Ovary (tissue), 9 donors: ENCODE data around the gene ENOX1. TPM values are rescaled to one million over a fixed set of nuclear protein-coding genes. Genes with fewer than 3 reads are reported as not detected.

Source experiments
- DNase-seq, 5 donors: peaks; one replicate each; pipeline ENCODE4 v3.0.0-alpha.2; 2019 to 2020
- H3K27ac ChIP-seq, 2 donors: fragments of 200-600 bp; one replicate each; pipeline versions ENCODE4 v1.5.1 to v1.8.0; 2019 to 2022
- H3K27me3 ChIP-seq: fragments of 200-600 bp; one replicate; pipeline ENCODE4 v1.8.0; 2022
- H3K36me3 ChIP-seq: fragments of 200-600 bp; sonication (generic); one replicate; pipeline ENCODE4 v1.5.1; 2019
- H3K4me1 ChIP-seq: one replicate; pipeline ENCODE4 v1.8.1; 2013; ENCODE audit warnings: mild to moderate bottlenecking, moderate library complexity; ENCODE audit not compliant: insufficient read depth
- H3K4me3 ChIP-seq: fragments of 200-600 bp; sonication (generic); one replicate; pipeline ENCODE4 v1.5.1; 2017
- H3K9me3 ChIP-seq, 2 donors: fragments of 200-600 bp in 1 of 2; sonication (generic) in 1 of 2; one replicate each; pipeline versions ENCODE4 v1.5.1 to v1.8.1; 2013 to 2019; ENCODE audit warnings: mild to moderate bottlenecking in 1 of 2, moderate library complexity in 1 of 2
- EP300 ChIP-seq: sonication (generic); formaldehyde crosslinking; IDR thresholded peaks from one replicate; pipeline ENCODE4 v1.6.1; 2017; ENCODE audit warnings: antibody characterized with exemption
- POLR2A ChIP-seq: fragments of 450-650 bp; IDR thresholded peaks from one replicate; pipeline ENCODE4 v1.6.1; 2017; ENCODE audit warnings: antibody characterized with exemption, mild to moderate bottlenecking, moderate library complexity
- WGBS, 3 donors: extraction: QIAGEN DNeasy Blood & Tissue Kit in 1 of 3; methylation state at CpG; one replicate each; pipeline versions ENCODE4 v1.1.5 to v1.1.7; 2013 to 2017; 5-methylcytosine and 5-hydroxymethylcytosine counted together
- intact Hi-C, 4 donors: fragments of 100-400 bp; cut with DNase I; formaldehyde crosslinking; loops; one replicate each; pipeline versions ENCODE4 v1.11.0 to v1.15.1; 2022 to 2023
- polyA plus RNA-seq, 2 donors: library from polyadenylated mRNA; stranded (reverse); fragments of 200-250 nt in 1 of 2; fragments of 350-450 nt in 1 of 2; fragmentation: Illumina TruSeq in 1 of 2; extraction: RNeasy Lipid Tissue Mini Kit (QIAGEN cat#74804) in 1 of 2; gene quantifications; one replicate each; pipeline ENCODE4 v1.2.3, GENCODE V29; 2013 to 2014
- total RNA-seq, 7 donors: library from RNA; depleted of rRNA in 2 of 7; stranded (reverse); fragments of >200 nt in 2 of 7; fragmentation: NEBNext Ultra II Directional in 3 of 7; extraction: Animal tissue kit (Norgen Biotek cat#: 25700) in 3 of 7; gene quantifications; one replicate each; pipeline versions ENCODE4 v1.1.0 to v1.2.4, GENCODE V29; 2016 to 2023
- TF ChIP-seq, protein P1 (sequence below), 3 donors: fragments of 450-650 bp in 2 of 3; fragments of 200-600 bp in 1 of 3; IDR thresholded peaks; one replicate each; pipeline versions ENCODE4 v1.5.1 to v1.8.0; 2016 to 2022; ENCODE audit warnings: antibody characterized with exemption in 3 of 3, mild to moderate bottlenecking in 1 of 3
- donor health status: DM: no; HTN: no; CAD: no; lungs with moderate emphysema.
- donor health status: DM: no; HTN: no; CAD: no.
- donor health status: Bipolar disorder and iron deficiency.
- donor health status: DM: yes; HTN: yes; CAD: no.
- donor health status: DM: no; HTN: no; CAD: no.
- donor health status: DM: yes; HTN: yes; CAD: no.

ENOX1 gene
- total and polyA plus RNA-seq, 9 donors: 3.6 to 17.5 (median 7.8) TPM

DNA sequence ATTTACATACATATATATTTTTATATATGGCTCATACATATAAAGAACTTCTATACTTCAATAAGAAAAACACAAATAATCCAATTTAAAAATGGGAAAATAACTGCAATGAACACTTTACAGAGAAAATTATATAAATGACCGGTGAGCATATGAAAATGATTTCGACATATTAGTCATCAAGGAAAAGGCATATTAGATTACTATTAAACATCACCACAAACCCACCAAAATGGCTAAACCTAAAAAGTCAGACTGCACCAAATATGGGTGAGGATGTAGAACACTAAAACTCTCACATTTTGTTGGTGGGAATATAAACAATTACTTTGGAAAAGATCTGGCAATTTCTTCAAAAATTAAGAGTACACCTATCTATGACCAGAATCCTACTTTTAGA is 316.2 kb downstream of the ENOX1 start:
- WGBS, 3 donors: 96 to 98% (median 97%) methylated on average over 2 of the region's 2 CpGs
- intact Hi-C loops: no loop called here

DNA sequence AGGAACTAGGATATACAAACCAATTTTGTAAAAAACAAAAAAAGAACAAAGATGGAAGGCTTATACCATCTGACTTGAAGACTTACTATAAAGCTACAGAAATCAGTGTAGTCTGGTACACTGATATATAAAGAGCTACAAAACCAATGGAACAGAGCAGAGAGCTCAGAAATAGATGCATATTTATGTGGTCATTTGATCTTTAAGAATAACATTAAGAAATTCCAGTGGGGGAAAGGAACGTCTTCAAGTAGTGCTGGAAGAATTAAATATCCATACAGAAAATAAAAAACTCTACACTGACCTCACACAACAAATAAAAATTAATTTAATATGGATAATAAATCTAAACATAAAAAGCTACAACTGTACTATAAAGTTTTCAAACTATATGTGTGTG is 317.0 kb downstream of the ENOX1 start:
- 74 to 80% (median 77%) methylated on average over 1 of the region's 1 CpG for WGBS, 3 donors
- Histone ChIP-seq H3K4me1 (no peaks in the 10 kb centered on the region), H3K4me3 (no peak overlapping the region), H3K9me3 (no peaks in the 10 kb centered on the region), H3K36me3 (no peaks in the 10 kb centered on the region), H3K27ac (no peak overlapping the region), H3K27me3 (no peaks in the 10 kb centered on the region)
- DNase-seq: no peak
- intact Hi-C loops: no loop called here
- TF ChIP-seq EP300 (no peak), POLR2A (no peak)
- TF ChIP-seq, protein P1, sequence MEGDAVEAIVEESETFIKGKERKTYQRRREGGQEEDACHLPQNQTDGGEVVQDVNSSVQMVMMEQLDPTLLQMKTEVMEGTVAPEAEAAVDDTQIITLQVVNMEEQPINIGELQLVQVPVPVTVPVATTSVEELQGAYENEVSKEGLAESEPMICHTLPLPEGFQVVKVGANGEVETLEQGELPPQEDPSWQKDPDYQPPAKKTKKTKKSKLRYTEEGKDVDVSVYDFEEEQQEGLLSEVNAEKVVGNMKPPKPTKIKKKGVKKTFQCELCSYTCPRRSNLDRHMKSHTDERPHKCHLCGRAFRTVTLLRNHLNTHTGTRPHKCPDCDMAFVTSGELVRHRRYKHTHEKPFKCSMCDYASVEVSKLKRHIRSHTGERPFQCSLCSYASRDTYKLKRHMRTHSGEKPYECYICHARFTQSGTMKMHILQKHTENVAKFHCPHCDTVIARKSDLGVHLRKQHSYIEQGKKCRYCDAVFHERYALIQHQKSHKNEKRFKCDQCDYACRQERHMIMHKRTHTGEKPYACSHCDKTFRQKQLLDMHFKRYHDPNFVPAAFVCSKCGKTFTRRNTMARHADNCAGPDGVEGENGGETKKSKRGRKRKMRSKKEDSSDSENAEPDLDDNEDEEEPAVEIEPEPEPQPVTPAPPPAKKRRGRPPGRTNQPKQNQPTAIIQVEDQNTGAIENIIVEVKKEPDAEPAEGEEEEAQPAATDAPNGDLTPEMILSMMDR (IDR thresholded peaks at IDR 0.05): no peak

More for the DNA sequence above, 316.2 kb downstream of the ENOX1 start:
- Histone ChIP-seq H3K9me3 (no peaks in the 10 kb centered on the region), H3K27ac (no peak overlapping the region), H3K36me3 (no peaks in the 10 kb centered on the region), H3K4me3 (no peak overlapping the region), H3K27me3 (no peaks in the 10 kb centered on the region), H3K4me1 (no peaks in the 10 kb centered on the region)
- no peak for TF ChIP-seq EP300
- TF ChIP-seq, protein P1 (IDR thresholded peaks at IDR 0.05): no peak
- no peak for TF ChIP-seq POLR2A
- DNase-seq: no peak

DNA sequence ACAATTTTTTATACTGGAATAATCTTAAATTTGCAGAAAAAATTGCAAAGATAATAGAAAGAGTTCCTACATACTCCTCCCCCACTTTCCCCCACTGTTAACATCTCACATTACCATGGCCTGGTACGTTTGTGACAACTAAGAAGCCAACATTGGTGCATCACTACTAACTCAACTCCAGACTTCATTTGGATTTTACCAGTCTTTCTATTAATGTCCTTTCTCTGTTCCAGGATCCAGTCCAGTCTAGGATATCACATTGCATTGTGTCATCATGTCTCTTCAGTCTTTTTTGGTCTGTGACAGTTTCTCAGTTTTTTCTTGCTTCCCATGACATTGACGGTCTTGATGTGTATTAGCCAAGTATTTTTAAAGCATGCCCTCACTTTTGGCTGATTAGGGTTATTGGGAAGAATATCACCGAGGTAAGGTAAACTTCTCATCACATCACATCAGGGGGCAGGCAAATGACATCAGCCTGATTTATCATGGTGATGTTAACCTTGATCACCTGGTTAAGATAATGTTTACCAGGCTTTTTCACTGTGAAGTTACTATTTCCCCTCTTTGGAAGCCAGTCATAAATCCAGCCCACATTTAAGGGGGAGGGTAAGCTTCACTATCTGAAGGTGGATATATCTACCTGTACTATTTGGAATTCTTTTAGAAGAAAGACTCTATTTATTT is 322.1 kb downstream of the ENOX1 start:
- TF ChIP-seq POLR2A: no peak
- TF ChIP-seq, protein P1 (IDR thresholded peaks at IDR 0.05): no peak
- no peak for TF ChIP-seq EP300
- Histone ChIP-seq H3K4me1 (no peaks in the 10 kb centered on the region), H3K9me3 (no peaks in the 10 kb centered on the region), H3K27me3 (no peaks in the 10 kb centered on the region), H3K27ac (no peak overlapping the region), H3K4me3 (no peak overlapping the region), H3K36me3 (no peaks in the 10 kb centered on the region)
- no peak for DNase-seq
- 85 to 95% (median 89%) methylated on average over 3 of the region's 3 CpGs for WGBS, 3 donors
- intact Hi-C loops: no loop called here

DNA sequence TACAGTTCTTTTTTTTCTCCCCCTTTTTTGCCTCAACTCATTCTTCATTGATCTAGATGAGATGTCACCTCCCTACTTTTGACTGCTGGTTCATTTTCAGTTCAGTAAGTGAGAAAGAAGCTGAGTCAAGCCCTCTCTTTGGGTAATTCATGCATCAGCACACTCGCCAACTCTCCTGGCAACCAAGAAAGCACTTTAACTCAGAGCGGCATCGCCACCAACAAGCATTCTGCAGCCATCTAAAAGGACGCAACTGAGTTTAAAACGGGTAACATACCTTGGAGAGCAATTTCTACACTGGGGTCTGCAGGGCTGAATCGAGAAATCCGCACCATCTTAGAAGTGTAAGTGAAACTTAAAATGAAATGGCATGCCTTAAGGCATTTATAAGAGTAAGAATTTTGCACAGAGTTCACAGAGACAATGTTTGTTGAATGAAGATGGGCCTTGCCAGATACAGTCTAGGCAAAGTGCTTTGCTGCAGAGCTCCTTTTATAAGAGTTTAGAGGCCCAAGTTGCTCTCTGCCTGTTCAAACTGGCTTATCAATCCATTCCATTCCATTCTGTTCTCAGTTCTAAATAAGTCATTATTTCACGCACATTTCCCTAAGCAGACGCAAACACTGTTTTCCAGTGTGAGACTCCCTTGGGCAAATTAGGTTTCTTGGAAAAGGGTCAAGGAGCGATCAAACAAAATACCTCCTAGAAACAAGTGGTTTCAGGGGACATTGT is 338.0 kb downstream of the ENOX1 start:
- no peak for TF ChIP-seq EP300
- intact Hi-C loops: no loop called here

GRCh38 chr13:43446126-43446525 is 340.6 kb downstream of the ENOX1 start:
- H3K4me1 ChIP-seq: no peaks in the 10 kb centered on the region
- no peaks in the 10 kb centered on the region for H3K27me3 ChIP-seq
- intact Hi-C loops: no loop called here
- H3K27ac ChIP-seq: no peak overlapping the region
- 59 to 80% (median 70%) methylated on average over 1 of the region's 1 CpG for WGBS, 3 donors
- H3K4me3 ChIP-seq: no peak overlapping the region
- DNase-seq: no peak
- H3K36me3 ChIP-seq: no peaks in the 10 kb centered on the region
- TF ChIP-seq EP300: no peak
- TF ChIP-seq, protein P1 (IDR thresholded peaks at IDR 0.05): no peak
- no peak for TF ChIP-seq POLR2A
- no peaks in the 10 kb centered on the region for H3K9me3 ChIP-seq

More for the DNA sequence above, 338.0 kb downstream of the ENOX1 start:
- no peaks in the 10 kb centered on the region for H3K4me1 ChIP-seq
- no peaks in the 10 kb centered on the region for H3K27me3 ChIP-seq
- 95 to 97% (median 95%) methylated on average over 10 of the region's 10 CpGs for WGBS, 3 donors
- DNase-seq: no peak
- H3K36me3 ChIP-seq: no peaks in the 10 kb centered on the region
- no peak overlapping the region for H3K4me3 ChIP-seq
- H3K27ac ChIP-seq: no peak overlapping the region
- H3K9me3 ChIP-seq: no peaks in the 10 kb centered on the region
